Measurements from ENCODE around the gene NPAS2. TPM values are rescaled to one million over a fixed set of nuclear protein-coding genes. Genes with fewer than 3 reads are reported as not detected.

Gene NPAS2
- polyA plus RNA-seq, 1 donor from 2014 or later: 1.7 TPM

- H3K9me3 Mint-ChIP-seq: no peaks in the 10 kb centered on the region
- H3K36me3 Mint-ChIP-seq: peaks cover 2% of the 10 kb centered on the region
- H3K4me1 Mint-ChIP-seq: peaks cover 6 to 8% (median 7%) of the 10 kb centered on the region in 3 donors
- H3K27ac Mint-ChIP-seq: no peak overlapping the region
- no peak overlapping the region for H3K4me3 Mint-ChIP-seq
- H3K27me3 Mint-ChIP-seq: peaks cover 6% of the 10 kb centered on the region
These were observed 109.2 kb downstream of the NPAS2 start for GRCh38 chr2:100929147-100929546.

GRCh38 chr2:100934504-100935371 lies 114.8 kb downstream of the NPAS2 start:
- no peaks in the 10 kb centered on the region for H3K36me3 Mint-ChIP-seq
- no peaks in the 10 kb centered on the region for H3K4me1 Mint-ChIP-seq
- H3K27me3 Mint-ChIP-seq: peaks cover 14% of the 10 kb centered on the region
- H3K9me3 Mint-ChIP-seq: no peaks in the 10 kb centered on the region
- no peak overlapping the region for H3K27ac Mint-ChIP-seq
- no peak overlapping the region for H3K4me3 Mint-ChIP-seq

GRCh38 chr2:100935372-100935752 lies 115.4 kb downstream of the NPAS2 start:
- H3K36me3 Mint-ChIP-seq: no peaks in the 10 kb centered on the region

GRCh38 chr2:100936070-100936741 lies 116.3 kb downstream of the NPAS2 start:
- Mint-ChIP-seq H3K4me1 (peaks cover 0 to under 1% (median 0%) of the 10 kb centered on the region in 3 donors), H3K4me3 (no peak overlapping the region), H3K9me3 (no peaks in the 10 kb centered on the region), H3K27me3 (peaks cover 11% of the 10 kb centered on the region), H3K27ac (no peak overlapping the region), H3K36me3 (no peaks in the 10 kb centered on the region)

More at GRCh38 chr2:100935372-100935752, 115.4 kb downstream of the NPAS2 start:
- Mint-ChIP-seq H3K4me3 (no peak overlapping the region), H3K27ac (no peak overlapping the region), H3K27me3 (peaks cover 14% of the 10 kb centered on the region), H3K4me1 (no peaks in the 10 kb centered on the region), H3K9me3 (no peaks in the 10 kb centered on the region)

GRCh38 chr2:100936972-100937542 lies 117.1 kb downstream of the NPAS2 start:
- peaks cover 11% of the 10 kb centered on the region for H3K27me3 Mint-ChIP-seq
- no peaks in the 10 kb centered on the region for H3K9me3 Mint-ChIP-seq
- H3K4me3 Mint-ChIP-seq: no peak overlapping the region
- peaks cover 0 to 8% (median 0%) of the 10 kb centered on the region in 3 donors for H3K4me1 Mint-ChIP-seq
- H3K36me3 Mint-ChIP-seq: no peaks in the 10 kb centered on the region
- no peak overlapping the region for H3K27ac Mint-ChIP-seq

- H3K27me3 Mint-ChIP-seq: peaks cover 11% of the 10 kb centered on the region
- H3K27ac Mint-ChIP-seq: no peak overlapping the region
- peaks cover 0 to 8% (median 3%) of the 10 kb centered on the region in 3 donors for H3K4me1 Mint-ChIP-seq
- H3K9me3 Mint-ChIP-seq: no peaks in the 10 kb centered on the region
- no peak overlapping the region for H3K4me3 Mint-ChIP-seq
- H3K36me3 Mint-ChIP-seq: no peaks in the 10 kb centered on the region
These were observed 118.4 kb downstream of the NPAS2 start for GRCh38 chr2:100938031-100939026.

GRCh38 chr2:100939445-100939844 lies 119.5 kb downstream of the NPAS2 start:
- Mint-ChIP-seq H3K27ac (no peak overlapping the region), H3K27me3 (peaks cover 11% of the 10 kb centered on the region), H3K9me3 (no peaks in the 10 kb centered on the region), H3K36me3 (no peaks in the 10 kb centered on the region), H3K4me1 (peaks cover 0 to 8% (median 3%) of the 10 kb centered on the region in 3 donors), H3K4me3 (no peak overlapping the region)

GRCh38 chr2:100940240-100940639 lies 120.3 kb downstream of the NPAS2 start:
- Mint-ChIP-seq H3K27ac (no peak overlapping the region), H3K27me3 (peaks cover 13% of the 10 kb centered on the region), H3K4me3 (no peak overlapping the region), H3K4me1 (peaks cover 0 to 8% (median 3%) of the 10 kb centered on the region in 3 donors), H3K9me3 (no peaks in the 10 kb centered on the region), H3K36me3 (no peaks in the 10 kb centered on the region)

GRCh38 chr2:100940766-100941645 lies 121.1 kb downstream of the NPAS2 start:
- H3K27me3 Mint-ChIP-seq: peaks cover 12% of the 10 kb centered on the region
- H3K27ac Mint-ChIP-seq: no peak overlapping the region
- no peaks in the 10 kb centered on the region for H3K9me3 Mint-ChIP-seq
- peaks cover 0 to 8% (median 3%) of the 10 kb centered on the region in 3 donors for H3K4me1 Mint-ChIP-seq
- H3K36me3 Mint-ChIP-seq: no peaks in the 10 kb centered on the region
- peak overlapping the region in 1 of 4 donors; percentile 58 for H3K4me3 Mint-ChIP-seq

- no peaks in the 10 kb centered on the region for H3K36me3 Mint-ChIP-seq
- H3K27ac Mint-ChIP-seq: no peak overlapping the region
- peak overlapping the region in 1 of 4 donors; percentile 1 for H3K4me3 Mint-ChIP-seq
- peaks cover 0 to 8% (median 4%) of the 10 kb centered on the region in 3 donors for H3K4me1 Mint-ChIP-seq
- H3K9me3 Mint-ChIP-seq: peaks cover 0 to 3% (median 0%) of the 10 kb centered on the region in 3 donors
- peaks cover 17% of the 10 kb centered on the region for H3K27me3 Mint-ChIP-seq
These were observed 121.8 kb downstream of the NPAS2 start for GRCh38 chr2:100941646-100942240.

GRCh38 chr2:100944617-100945432 lies 124.9 kb downstream of the NPAS2 start:
- H3K4me1 Mint-ChIP-seq: peaks cover 0 to 8% (median 4%) of the 10 kb centered on the region in 3 donors
- no peaks in the 10 kb centered on the region for H3K36me3 Mint-ChIP-seq
- peaks cover 0 to 4% (median 0%) of the 10 kb centered on the region in 3 donors for H3K9me3 Mint-ChIP-seq
- peaks cover 13% of the 10 kb centered on the region for H3K27me3 Mint-ChIP-seq
- no peak overlapping the region for H3K4me3 Mint-ChIP-seq
- H3K27ac Mint-ChIP-seq: no peak overlapping the region

GRCh38 chr2:100945433-100945740 lies 125.4 kb downstream of the NPAS2 start:
- H3K4me3 Mint-ChIP-seq: no peak overlapping the region
- H3K4me1 Mint-ChIP-seq: peaks cover 0 to 8% (median 4%) of the 10 kb centered on the region in 3 donors
- H3K27ac Mint-ChIP-seq: no peak overlapping the region
- H3K9me3 Mint-ChIP-seq: peaks cover 0 to 4% (median 0%) of the 10 kb centered on the region in 3 donors
- no peaks in the 10 kb centered on the region for H3K36me3 Mint-ChIP-seq
- H3K27me3 Mint-ChIP-seq: peaks cover 13% of the 10 kb centered on the region
